Activated CD8-positive, alpha-beta memory T cell treated with anti-CD3 and anti-CD28 coated beads, Interleukin-2, amount 50 U/mL, for 1 hour (primary cell): Measurements from ENCODE around the gene CTAG1B.
"Not testable (repeated sequence)": the region's sequence is repeated elsewhere in the genome, so short reads cannot be mapped to it uniquely, and the experiment has no call there.

Experiments
- DNase-seq: peaks from one replicate; pipeline ENCODE4 v3.0.0-alpha.2; 2020; ENCODE audit errors: extremely low read depth

CTAG1B gene

DNA sequence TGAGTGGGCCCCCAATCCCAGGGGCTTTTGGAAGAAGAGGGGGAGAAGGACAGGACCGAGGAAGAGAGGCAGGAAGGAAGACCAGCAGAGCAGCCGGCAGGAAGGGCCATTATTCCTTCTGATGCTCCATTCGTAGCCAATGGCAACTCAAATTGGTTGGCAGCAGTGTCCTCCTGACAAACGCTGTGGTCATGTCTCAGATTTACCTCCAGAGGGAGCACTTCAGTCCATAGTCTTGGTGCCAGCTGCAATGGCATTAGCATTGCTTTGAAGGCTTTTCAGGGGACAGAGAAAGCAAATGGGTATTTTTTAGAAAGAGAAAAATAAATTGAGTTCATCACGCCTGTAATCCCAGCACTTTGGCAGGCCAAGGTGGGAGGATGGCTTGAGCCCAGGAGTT, 9.9 kb upstream of the CTAG1B start:
- not testable (repeated sequence) for DNase-seq

DNA sequence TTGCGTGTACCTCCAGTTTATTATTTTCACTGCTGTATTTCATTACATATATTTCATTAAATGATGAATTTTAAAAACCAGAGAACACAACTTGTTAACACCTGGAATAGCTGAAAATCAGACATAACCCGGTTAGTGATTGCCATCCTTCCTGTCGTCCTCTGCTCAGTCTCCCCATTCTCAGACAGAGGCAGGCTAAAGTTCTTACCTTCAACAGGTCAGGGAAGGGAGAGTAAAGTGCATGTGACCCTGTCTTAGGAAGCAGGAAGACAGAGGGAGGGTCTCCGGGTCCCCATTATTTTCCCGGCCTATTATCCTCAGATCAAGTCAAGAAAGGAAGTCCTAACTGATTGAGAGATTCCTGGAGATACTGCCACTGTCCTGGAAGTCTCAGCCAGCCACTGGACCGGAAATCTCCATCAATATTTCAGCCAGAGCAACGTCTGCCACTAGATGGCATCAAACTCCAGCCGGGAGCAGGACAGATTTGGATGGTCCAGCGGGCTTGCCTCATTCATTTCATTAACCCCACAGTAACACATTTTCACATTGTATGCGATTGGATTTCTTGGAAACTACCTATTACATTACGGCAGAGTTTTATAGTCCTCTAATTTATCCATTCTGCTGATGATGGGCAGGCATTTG, 1.8 kb upstream of the CTAG1B start:
- DNase-seq, result not testable (repeated sequence)

DNA sequence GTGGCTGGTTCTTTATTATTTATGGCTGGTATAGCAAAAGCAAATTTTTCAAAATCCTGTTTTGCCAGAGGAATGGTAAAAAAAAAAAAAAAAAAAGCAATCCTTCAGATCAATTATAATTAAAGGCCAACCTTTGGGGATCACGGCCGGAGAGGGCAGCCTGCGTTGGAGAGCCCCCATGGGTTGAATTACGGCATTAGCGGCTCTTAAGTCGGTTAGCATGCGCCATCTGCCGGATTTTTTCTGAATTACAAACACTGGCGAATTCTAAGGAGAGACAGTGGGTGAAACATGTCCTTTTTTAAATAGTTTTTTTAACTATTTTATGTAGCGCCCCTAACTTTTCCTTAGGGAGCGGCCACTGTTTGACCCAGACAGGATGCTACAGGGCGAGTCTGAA, 5.5 kb downstream of the CTAG1B start:
- not testable (repeated sequence) for DNase-seq

DNA sequence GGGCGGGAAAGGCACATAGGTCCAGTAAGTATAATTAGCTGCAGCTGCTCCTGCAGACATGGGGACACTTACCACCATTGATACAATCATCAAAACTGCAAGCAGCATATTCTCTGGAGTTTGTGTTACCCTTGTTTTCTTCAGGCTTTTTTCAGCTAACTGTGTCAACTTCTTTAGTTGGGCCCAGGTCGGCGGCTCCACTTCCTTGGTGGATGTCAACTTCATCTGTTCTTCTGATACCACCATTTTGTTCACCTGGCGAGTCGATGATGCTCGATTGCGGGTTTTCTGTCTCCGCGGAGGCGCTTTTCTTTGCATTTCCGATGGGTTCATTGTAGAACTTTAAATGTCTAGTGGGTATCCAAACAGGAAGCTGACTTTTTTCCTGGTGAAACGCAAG, 7.9 kb downstream of the CTAG1B start:
- not testable (repeated sequence) for DNase-seq

DNA sequence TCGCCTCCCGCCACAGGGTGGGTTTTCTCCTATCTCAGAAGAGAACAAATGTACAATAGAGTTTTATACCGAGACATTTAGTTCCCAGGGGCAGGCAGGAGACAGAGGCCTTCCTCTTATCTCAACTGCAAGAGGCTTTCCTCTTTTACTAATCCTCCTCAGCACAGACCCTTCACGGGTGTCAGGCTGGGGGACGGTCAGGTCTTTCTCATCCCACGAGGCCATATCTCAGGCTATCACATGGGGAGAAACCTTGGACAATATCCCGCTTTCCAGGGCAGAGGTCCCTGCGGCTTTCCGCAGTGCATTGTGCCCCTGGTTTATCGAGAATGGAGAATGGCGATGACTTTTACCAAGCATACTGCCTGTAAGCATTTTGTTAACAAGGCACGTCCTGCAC, 10.3 kb downstream of the CTAG1B start:
- DNase-seq, result not testable (repeated sequence)

DNA sequence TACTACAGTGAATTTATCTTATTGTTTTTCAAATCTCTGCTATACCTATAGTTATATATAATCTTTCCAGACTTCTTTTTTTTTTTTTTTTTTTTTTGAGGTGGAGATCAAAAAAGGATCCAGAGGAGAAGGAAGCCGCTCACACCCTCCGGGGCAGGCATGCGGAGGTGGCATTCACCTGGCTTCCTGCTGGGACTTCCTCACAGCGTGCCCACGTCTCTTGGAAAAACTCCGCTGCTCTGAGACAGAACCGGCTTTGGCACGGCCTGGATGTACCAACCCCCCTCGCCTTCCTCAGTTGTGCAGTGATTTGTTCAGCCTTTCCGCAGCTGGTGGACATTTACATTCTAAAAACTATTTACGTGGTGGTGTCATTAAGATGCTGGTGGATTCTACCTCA, 11.1 kb downstream of the CTAG1B start:
- not testable (repeated sequence) for DNase-seq

DNA sequence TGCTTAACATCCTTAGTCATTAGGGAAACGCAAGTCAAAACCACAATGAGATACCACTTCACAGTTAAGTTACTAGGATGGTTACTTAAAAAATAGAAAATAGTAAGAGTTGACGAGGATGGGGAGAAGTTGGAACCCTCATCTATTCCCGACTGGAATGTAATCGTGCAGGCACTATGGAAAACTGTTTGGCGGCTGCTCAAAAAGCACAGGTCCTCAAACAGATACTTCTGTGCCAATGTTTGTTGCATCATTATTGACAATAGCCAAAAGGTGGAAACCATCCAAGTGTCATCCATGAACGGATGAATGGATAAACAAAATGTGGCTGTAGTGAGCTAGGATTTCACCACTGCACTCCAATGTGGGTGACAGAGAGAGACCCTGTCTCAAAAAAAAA, 11.7 kb downstream of the CTAG1B start:
- DNase-seq, result no peak

DNA sequence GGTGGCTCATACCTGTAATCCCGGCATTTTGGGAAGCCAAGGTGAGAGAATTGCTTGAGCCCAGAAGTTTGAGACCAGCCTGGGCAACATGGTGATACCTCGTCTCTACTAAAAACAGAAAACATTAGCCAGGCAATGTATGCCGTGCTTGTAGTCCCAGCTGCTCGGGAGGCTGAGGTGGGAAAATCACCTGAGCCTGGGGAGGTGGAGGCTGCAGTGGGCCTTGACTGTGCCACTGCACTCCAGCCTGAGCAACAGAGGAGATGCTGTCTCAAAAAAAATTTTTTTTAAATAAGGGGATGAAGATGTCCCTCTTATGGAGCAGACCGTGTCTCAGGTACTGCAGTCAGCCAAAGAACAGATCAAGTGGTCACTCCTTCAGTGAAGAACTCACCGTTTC, 13.5 kb downstream of the CTAG1B start:
- DNase-seq, result no peak

DNA sequence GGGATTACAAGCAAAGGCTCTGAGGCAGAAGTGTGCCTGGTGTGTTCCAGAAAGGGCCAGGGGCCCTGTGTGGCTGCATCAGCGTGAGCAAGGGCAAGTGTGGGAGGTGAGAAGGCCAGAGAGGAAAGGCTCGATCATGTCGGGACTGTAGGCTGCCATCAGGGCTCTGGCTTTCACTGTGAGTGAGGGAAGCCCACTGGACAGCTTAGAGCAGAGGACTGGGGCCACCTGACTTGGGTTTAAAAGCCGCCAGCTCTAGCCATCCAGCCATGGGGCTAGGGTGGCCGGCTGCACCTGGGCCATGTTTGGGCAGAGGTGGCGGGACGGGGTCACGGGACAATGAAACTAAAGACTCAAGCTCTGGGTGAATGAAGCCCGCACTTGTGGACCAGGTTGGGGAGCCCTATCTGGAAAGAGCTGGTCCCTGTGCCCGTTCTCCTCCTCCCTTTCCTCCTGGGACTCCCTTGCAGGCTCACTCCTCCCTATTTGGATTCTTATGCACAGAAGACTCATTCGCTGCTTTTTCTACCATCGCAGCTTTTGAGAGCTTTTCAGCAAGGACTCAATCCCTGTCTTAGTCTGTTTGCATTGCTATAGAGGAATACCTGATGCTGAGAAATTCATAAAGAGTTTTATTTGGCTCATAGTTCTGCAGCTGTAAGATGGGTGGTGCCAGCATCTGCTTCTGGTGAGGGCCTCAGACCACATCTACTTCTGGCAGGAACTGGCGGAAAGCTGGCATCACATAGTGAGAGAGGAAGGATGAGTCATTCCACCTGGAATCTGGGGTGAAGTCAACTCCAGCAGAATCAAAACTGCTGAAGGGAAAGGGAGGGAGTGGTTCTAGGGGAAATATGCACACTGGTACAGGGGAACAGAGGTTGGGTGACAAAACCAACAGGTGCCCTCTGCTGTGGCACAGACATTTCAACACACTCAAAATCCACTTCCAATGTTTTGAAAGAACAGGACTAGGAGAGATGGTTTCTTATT, 15.3 kb downstream of the CTAG1B start:
- no peak for DNase-seq

DNA sequence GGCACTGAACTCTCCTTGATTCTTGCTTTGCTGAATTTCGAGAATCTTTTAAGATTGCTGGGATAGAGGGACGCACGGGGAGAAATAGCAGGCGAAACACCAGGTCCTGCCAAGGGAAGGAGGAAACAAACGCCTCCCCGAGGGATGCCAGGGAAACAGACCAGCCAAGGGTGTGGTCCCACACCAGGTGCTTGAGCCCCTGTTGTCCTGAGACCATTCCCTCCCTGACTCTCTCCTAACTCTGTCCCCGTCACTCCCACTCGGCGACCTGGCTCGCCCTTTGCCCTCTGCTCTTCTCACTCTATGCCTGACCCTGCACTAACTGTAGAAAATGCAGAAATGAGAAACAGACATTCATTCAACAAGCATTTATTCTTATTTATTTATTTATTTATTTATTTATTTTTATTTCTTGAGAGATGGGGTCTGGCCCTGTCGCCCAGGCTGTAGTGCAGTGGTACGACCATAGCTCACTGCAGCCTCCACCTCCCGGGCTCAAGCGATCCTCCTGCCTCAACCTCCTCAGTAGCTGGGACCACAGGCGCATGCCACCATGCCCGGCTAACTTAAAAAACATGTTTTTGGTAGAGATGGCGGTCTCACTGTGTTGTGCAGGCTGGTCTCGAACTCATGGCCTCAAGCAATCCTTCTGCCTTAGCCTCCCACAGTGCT, 16.2 kb downstream of the CTAG1B start:
- no peak for DNase-seq

DNA sequence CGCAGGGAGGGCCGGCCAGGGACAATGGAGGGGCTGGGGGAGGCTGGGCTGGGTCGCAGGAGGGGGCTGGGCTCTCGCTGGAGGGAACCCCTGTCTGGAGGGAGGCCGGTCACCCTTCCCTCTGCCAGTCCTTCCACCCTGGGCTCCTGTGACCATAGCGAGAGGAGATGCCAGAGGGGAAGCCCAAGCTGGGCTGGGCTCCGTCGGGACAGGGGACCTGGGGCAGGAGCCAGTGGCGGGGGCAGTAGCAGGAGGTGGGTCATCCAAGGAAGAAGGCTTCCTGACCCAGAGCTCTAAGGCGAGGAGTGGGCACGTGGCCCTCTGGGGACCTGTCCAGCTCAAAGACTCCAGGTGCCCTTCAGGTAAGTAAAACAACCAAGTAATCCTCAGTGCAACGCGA, 16.9 kb downstream of the CTAG1B start:
- no peak for DNase-seq

DNA sequence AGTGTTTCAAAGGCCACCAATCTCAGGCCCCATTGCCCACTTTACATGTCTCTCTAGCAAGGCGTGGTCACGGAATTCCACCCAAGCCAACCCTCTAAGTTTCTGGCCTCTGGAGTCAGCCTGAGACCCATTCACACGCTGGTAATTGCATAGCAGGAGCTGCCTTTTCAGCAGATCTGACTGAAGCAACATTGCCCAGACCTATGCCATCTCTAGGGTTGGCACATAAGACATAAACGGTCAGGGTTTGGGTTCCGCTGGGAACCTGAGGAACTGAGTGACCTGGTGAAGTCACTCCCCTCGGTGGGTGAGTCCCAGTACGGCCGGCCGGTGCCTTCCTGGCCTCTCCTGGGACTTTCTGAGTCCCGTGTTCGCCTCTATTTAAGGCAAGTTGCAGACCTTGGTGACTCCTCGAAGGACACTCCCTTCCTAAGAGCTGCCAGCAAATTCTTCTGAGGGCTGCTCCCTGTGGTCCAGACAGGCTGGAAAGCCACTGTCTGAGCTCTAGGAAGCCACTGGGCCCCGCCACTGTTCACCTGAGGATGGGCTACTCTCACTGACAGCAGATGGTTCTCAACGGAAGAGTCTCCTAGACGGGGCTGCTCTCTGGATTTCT, 18.2 kb downstream of the CTAG1B start:
- DNase-seq, result no peak

DNA sequence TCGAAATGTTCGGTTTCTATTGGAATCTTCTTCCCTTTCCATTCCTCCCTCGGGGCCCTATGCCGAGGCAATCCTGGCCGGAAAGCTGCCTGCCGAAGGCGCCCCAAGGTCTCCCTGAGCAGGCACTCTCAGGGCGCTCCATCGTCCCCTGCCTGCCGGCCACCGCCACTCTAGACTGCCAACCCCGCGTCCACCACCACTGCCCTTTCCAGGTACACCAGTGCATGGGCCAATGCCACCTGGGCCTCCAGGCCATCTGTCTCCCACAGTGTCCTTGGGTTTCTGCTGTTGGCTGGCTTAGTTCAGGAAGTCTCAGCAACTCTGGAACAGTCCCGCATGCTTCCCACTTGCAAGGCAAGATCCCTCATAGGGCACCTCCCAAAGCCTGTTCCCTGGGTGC, 19.6 kb downstream of the CTAG1B start:
- DNase-seq, result no peak

DNA sequence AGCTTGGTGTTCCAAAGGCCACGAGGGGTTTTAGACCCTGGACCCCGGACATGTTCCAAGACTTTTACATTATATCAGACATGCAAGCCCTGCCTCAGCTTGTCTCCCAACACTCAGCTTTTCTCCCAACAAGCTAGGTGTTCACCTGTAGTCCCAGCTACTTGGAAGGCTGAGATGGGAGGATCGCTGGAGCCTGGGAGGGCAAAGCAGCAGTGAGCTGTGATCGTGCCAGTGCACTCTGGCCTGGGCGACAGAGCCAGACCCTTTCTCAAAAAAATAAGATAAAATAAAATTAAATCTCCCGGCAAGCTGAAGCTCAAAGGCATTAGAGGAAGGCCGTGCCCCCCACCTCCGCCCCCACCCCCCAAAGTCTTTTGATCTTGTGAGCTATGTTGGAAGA, 20.4 kb downstream of the CTAG1B start:
- DNase-seq, result no peak

DNA sequence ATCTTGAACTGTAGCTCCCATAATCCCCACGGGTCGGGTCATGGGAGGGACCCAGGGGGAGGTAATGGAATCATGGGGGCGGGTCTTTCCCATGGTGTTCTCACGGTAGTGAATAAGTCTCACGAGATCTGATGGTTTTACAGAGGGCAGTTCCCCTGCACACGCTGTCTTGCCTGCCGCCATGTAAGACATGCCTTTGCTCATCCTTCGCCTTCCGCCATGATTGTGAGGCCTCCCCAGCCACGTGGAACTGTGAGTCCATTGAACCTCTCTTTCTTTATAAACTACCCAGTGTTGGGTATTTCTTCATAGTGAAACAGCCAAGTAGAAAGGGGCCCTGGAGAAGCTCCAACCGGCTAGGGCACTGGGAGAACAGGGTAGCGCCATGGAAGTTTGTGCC, 21.9 kb downstream of the CTAG1B start:
- DNase-seq, result no peak

DNA sequence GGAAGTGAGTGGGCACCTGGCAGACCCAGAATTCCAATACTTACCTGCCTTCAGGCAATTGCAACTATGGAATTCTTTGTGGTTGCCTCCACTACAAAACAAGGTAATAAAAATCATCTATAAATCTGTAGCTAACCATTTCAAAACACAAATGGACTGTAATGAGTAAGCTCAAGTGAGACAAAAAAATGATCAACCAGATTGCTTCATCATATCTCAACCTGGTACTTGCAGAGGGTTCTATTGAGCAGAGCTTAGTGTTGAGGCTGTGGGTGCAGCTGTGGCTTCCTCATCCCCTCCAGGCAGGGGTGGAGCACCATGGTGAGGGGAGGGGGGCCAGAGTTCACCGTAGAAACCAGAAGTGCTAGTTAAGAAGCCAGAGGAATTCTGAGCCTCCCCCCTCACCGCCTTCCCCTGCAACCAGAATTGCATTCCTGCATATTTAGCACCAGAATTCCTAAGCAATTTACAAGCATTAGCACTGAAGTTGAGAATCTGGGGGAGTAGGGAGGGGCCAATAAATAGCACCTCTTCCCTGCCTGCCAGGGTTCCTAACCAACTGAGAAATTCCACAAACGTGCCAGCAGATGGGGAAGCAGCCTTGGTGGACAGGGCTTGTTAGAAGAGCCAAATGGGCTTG, 22.7 kb downstream of the CTAG1B start:
- DNase-seq, result no peak

DNA sequence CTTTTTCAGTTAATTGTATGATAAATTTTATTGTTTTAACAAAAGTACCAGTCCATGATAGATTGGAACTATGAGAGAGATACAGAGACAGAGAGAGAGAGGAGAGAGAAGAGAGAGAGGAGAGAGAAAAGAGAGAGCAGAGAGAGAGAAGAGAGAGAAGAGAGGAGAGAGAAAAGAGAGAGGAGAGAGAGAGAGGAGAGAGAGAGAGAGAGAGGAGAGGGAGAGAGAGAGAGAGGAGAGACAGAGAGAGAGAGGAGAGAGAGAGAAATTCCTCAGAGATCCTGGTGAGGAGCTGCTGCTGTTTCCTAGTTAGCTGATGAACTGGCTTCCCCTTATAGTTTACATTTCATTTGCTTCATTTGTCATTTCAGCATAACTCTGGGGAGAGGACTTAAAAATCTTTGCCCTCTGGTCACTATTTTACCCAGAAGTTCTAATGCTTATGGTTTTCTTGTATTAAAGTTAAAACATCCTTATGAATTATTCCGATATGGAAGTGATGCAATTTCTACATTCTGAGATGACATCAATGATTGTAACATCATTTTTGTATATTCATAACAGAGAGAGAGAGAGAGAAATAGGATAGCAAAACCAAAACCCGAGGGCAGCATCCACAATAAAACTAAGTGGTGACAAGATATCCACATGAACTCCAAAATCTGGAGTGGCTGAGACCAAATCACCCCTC, 23.4 kb downstream of the CTAG1B start:
- no peak for DNase-seq

DNA sequence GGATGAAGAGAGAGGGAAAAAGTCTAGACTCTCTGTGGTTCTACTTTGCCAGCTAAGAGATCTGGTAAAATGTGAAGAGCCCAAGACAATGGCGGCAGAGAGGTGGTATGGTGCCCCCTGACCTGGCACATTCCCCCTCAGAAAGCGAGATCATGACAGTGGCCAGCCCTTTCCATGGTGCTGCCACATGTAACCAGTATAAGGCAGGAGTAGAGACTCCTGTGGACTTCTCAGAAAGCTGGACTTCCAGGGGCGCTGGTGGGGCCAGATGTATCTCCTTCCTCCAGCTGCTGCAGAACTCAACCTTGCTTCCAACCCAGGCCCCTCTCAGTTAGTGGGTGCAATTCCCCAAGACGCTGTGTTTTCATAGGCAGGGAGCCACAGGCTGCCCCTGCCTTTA, 24.6 kb downstream of the CTAG1B start:
- no peak for DNase-seq

DNA sequence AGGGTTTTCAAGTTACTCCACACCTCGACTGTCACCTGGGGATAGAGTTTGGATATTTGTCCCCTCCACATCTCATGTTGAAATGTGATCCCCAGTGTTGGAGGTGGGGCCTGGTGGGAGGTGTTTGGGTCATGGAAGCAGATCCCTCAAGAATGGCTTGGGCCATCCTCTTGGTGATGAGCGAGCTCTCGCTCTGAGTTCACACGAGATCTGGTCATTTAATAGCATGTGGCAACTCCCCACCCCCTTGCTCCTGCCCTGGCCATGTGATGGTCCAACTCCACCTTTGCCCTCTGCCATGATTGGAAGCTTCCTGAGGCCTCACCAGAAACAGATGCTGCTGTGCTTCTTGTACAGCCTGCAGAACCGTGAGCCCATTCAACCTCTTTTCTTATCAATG, 25.9 kb downstream of the CTAG1B start:
- DNase-seq, result no peak

DNA sequence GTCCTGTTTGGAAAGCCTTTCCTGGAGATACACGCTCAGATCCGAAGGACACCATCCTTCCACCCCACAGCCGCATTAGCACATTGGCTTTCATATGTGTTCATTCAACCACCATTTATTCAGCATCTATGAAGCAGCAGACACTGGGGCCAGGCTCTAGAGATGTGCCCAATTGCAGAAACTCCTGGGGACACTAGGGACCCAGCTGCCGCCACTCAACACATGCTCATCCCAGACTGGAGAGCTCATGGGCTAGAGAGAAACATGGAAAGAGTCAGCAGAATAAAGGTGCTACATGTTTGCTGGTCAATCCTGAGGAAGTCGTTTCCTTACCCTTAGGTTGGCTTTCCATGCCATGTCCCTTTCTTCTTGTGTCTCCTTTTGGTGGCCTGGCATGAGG, 26.6 kb downstream of the CTAG1B start:
- no peak for DNase-seq

DNA sequence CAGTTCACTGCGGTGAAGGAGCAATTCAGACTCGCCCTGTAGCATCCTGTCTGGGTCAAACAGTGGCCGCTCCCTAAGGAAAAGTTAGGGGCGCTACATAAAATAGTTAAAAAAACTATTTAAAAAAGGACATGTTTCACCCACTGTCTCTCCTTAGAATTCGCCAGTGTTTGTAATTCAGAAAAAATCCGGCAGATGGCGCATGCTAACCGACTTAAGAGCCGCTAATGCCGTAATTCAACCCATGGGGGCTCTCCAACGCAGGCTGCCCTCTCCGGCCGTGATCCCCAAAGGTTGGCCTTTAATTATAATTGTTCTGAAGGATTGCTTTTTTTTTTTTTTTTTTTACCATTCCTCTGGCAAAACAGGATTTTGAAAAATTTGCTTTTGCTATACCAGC, 28.7 kb downstream of the CTAG1B start:
- DNase-seq, result not testable (repeated sequence)
